Trophoblast cell (in vitro differentiated cells and primary cell): ENCODE measurements around the gene MRPL27.
"Not testable (repeated sequence)": the region's sequence is repeated elsewhere in the genome, so short reads cannot be mapped to it uniquely, and the experiment has no call there.

ENCODE experiments used
- DNase-seq, 2 donors: peaks; one replicate each; pipeline ENCODE4 v3.0.0-alpha.2; 2016
- H2AFZ ChIP-seq: 2 replicates; pipeline ENCODE4 v1.6.1; 2013; ENCODE audit warnings: low read length, moderate library complexity, mild to moderate bottlenecking; ENCODE audit not compliant: insufficient read depth, poor library complexity
- H2AK5ac ChIP-seq: 2 replicates; pipeline ENCODE4 v1.6.1; 2013; ENCODE audit warnings: mild to moderate bottlenecking, low read length
- H2BK120ac ChIP-seq: 2 replicates; pipeline ENCODE4 v1.6.1; 2013; ENCODE audit warnings: low read length, mild to moderate bottlenecking, moderate library complexity; ENCODE audit not compliant: insufficient read depth, poor library complexity
- H2BK12ac ChIP-seq: 2 replicates; pipeline ENCODE4 v1.6.1; 2013; ENCODE audit warnings: mild to moderate bottlenecking, low read length, moderate library complexity
- H2BK5ac ChIP-seq: 2 replicates; pipeline ENCODE4 v1.6.1; 2013; ENCODE audit warnings: low read length, low read depth, moderate library complexity, mild to moderate bottlenecking; ENCODE audit not compliant: poor library complexity
- H3K14ac ChIP-seq: 2 replicates; pipeline ENCODE4 v1.6.1; 2013; ENCODE audit warnings: mild to moderate bottlenecking, low read length
- H3K18ac ChIP-seq: 2 replicates; pipeline ENCODE4 v1.6.1; 2013; ENCODE audit warnings: mild to moderate bottlenecking, low read length
- H3K23ac ChIP-seq: 2 replicates; pipeline ENCODE4 v1.6.1; 2013; ENCODE audit warnings: low read length
- H3K27ac ChIP-seq: 2 replicates; pipeline ENCODE4 v1.5.1; 2013; ENCODE audit warnings: low read depth, mild to moderate bottlenecking, inconsistent platforms, low read length, moderate library complexity
- H3K27me3 ChIP-seq: 2 replicates; pipeline ENCODE4 v1.6.1; 2013; ENCODE audit warnings: inconsistent platforms, mild to moderate bottlenecking, low read length, moderate library complexity; ENCODE audit not compliant: insufficient read depth
- H3K36me3 ChIP-seq, 2 experiments: 1 replicate in 1 of 2; 2 replicates in 1 of 2; pipeline ENCODE4 v1.6.1; 2013; ENCODE audit warnings: low read length in 2 of 2, mild to moderate bottlenecking in 2 of 2, moderate library complexity in 1 of 2; ENCODE audit not compliant: insufficient read depth in 2 of 2, control insufficient read depth in 1 of 2
- H3K4ac ChIP-seq: 2 replicates; pipeline ENCODE4 v1.6.1; 2013; ENCODE audit warnings: low read depth, mild to moderate bottlenecking, low read length, moderate library complexity
- H3K4me1 ChIP-seq, 2 experiments: 1 replicate in 1 of 2; 2 replicates in 1 of 2; pipeline ENCODE4 v1.6.1; 2013; ENCODE audit warnings: low read length in 2 of 2, mild to moderate bottlenecking in 2 of 2, moderate library complexity in 1 of 2; ENCODE audit not compliant: insufficient read depth in 2 of 2, control insufficient read depth in 1 of 2
- H3K4me2 ChIP-seq: 2 replicates; pipeline ENCODE4 v1.6.1; 2013; ENCODE audit warnings: inconsistent platforms, mild to moderate bottlenecking, low read length, moderate library complexity
- H3K4me3 ChIP-seq: 2 replicates; pipeline ENCODE4 v1.5.1; 2013; ENCODE audit warnings: mild to moderate bottlenecking, low read depth, low read length, inconsistent platforms
- H3K79me1 ChIP-seq: one replicate; pipeline ENCODE4 v1.6.1; 2013; ENCODE audit warnings: low read length
- H3K79me2 ChIP-seq: 2 replicates; pipeline ENCODE4 v1.6.1; 2013; ENCODE audit warnings: low read length, mild to moderate bottlenecking; ENCODE audit not compliant: control insufficient read depth, insufficient read depth, poor library complexity
- H3K9ac ChIP-seq: 2 replicates; pipeline ENCODE4 v1.6.1; 2013; ENCODE audit warnings: mild to moderate bottlenecking, low read length
- H3K9me3 ChIP-seq: 2 replicates; pipeline ENCODE4 v1.6.1; 2013; ENCODE audit warnings: low read depth, mild to moderate bottlenecking, control low read depth, inconsistent platforms, low read length; ENCODE audit not compliant: insufficient read depth
- H4K12ac ChIP-seq: 2 replicates; pipeline ENCODE4 v1.6.1; 2013; ENCODE audit warnings: low read depth, mild to moderate bottlenecking, low read length, moderate library complexity
- H4K8ac ChIP-seq: 2 replicates; pipeline ENCODE4 v1.6.1; 2013; ENCODE audit warnings: low read depth, mild to moderate bottlenecking, low read length, moderate library complexity
- H4K91ac ChIP-seq: one replicate; pipeline ENCODE4 v1.6.1; 2013; ENCODE audit warnings: low read depth, mild to moderate bottlenecking, low read length, moderate library complexity
- WGBS: extraction: QIAGEN DNeasy Blood & Tissue Kit; methylation state at CpG from one replicate; pipeline ENCODE4 v1.1.7; 2013; ENCODE audit warnings: missing lambda C conversion rate; ENCODE audit not compliant: insufficient read length, insufficient coverage; ENCODE audit errors: extremely low coverage; 5-methylcytosine and 5-hydroxymethylcytosine counted together

MRPL27 gene

GRCh38 chr17:50419577-50419976 lies 46.6 kb upstream of the MRPL27 start:
- DNase-seq, H3K36me3 ChIP-seq, H2BK12ac ChIP-seq, H3K27ac ChIP-seq, H3K27me3 ChIP-seq, H3K4ac ChIP-seq, H3K79me1 ChIP-seq, H3K9me3 ChIP-seq, H3K79me2 ChIP-seq, H4K12ac ChIP-seq, H4K8ac ChIP-seq, H3K23ac ChIP-seq, H3K4me3 ChIP-seq, H3K18ac ChIP-seq, H2AFZ ChIP-seq, H2AK5ac ChIP-seq, H3K14ac ChIP-seq, H2BK120ac ChIP-seq, H2BK5ac ChIP-seq, H3K4me2 ChIP-seq, H3K9ac ChIP-seq, H4K91ac ChIP-seq, H3K4me1 ChIP-seq: not testable (repeated sequence)
- no CpG with 5 or more reads among the region's 10 CpGs for WGBS

- no peaks in the 10 kb centered on the region for H3K36me3 ChIP-seq
- H3K4me1 ChIP-seq, result no peaks in the 10 kb centered on the region
- H2AK5ac ChIP-seq, result no peak overlapping the region
- no peak overlapping the region for H3K18ac ChIP-seq
- H3K9ac ChIP-seq, result no peak overlapping the region
- H3K14ac ChIP-seq, result no peak overlapping the region
- H3K4me2 ChIP-seq, result no peak overlapping the region
- no peak overlapping the region for H2BK120ac ChIP-seq
- no peak overlapping the region for H4K91ac ChIP-seq
- no peak overlapping the region for H2AFZ ChIP-seq
- H3K23ac ChIP-seq, result no peak overlapping the region
- H3K4ac ChIP-seq, result no peak overlapping the region
- no peaks in the 10 kb centered on the region for H3K27me3 ChIP-seq
- WGBS, result no CpG with 5 or more reads among the region's 3 CpGs
- H2BK12ac ChIP-seq, result no peak overlapping the region
- no peak overlapping the region for H4K12ac ChIP-seq
- no peak overlapping the region for H2BK5ac ChIP-seq
- DNase-seq, result no peak
- H3K27ac ChIP-seq, result no peak overlapping the region
- H3K79me1 ChIP-seq, result no peaks in the 10 kb centered on the region
- no peaks in the 10 kb centered on the region for H3K79me2 ChIP-seq
- H3K4me3 ChIP-seq, result no peak overlapping the region
- H3K9me3 ChIP-seq, result no peaks in the 10 kb centered on the region
- H4K8ac ChIP-seq, result no peak overlapping the region
These were observed 41.8 kb upstream of the MRPL27 start for GRCh38 chr17:50414808-50415207.

- Histone ChIP-seq H4K91ac (no peak overlapping the region), H3K4me2 (no peak overlapping the region), H2BK5ac (no peak overlapping the region)
These were observed 39.3 kb upstream of the MRPL27 start for GRCh38 chr17:50412188-50412732.

GRCh38 chr17:50407921-50408320 lies 34.9 kb upstream of the MRPL27 start:
- H3K27me3 ChIP-seq, result no peaks in the 10 kb centered on the region
- H3K4me2 ChIP-seq, result no peak overlapping the region
- no peaks in the 10 kb centered on the region for H3K36me3 ChIP-seq
- no peaks in the 10 kb centered on the region for H3K79me1 ChIP-seq
- no peak overlapping the region for H3K4ac ChIP-seq
- H3K14ac ChIP-seq, result no peak overlapping the region
- no peak overlapping the region for H2AK5ac ChIP-seq
- no peak for DNase-seq
- WGBS, result no CpG with 5 or more reads among the region's 4 CpGs
- no peak overlapping the region for H4K8ac ChIP-seq
- H3K9ac ChIP-seq, result no peak overlapping the region
- H3K9me3 ChIP-seq, result no peaks in the 10 kb centered on the region
- H2AFZ ChIP-seq, result no peak overlapping the region
- no peak overlapping the region for H3K23ac ChIP-seq
- H3K18ac ChIP-seq, result no peak overlapping the region
- H2BK5ac ChIP-seq, result no peak overlapping the region
- no peak overlapping the region for H2BK12ac ChIP-seq
- no peak overlapping the region for H3K4me3 ChIP-seq
- no peak overlapping the region for H3K27ac ChIP-seq
- no peak overlapping the region for H4K91ac ChIP-seq
- H3K4me1 ChIP-seq, result no peaks in the 10 kb centered on the region
- H4K12ac ChIP-seq, result no peak overlapping the region
- no peak overlapping the region for H2BK120ac ChIP-seq
- no peaks in the 10 kb centered on the region for H3K79me2 ChIP-seq

More at GRCh38 chr17:50412188-50412732, 39.3 kb upstream of the MRPL27 start:
- Histone ChIP-seq H3K27ac (no peak overlapping the region), H3K36me3 (no peaks in the 10 kb centered on the region), H4K12ac (no peak overlapping the region), H2AFZ (no peak overlapping the region), H2BK12ac (no peak overlapping the region), H3K18ac (no peak overlapping the region), H3K4me3 (no peak overlapping the region), H3K23ac (no peak overlapping the region), H3K14ac (no peak overlapping the region), H4K8ac (no peak overlapping the region), H3K27me3 (no peaks in the 10 kb centered on the region), H3K4me1 (no peaks in the 10 kb centered on the region), H3K4ac (no peak overlapping the region), H3K79me1 (no peaks in the 10 kb centered on the region), H2BK120ac (no peak overlapping the region), H3K79me2 (no peaks in the 10 kb centered on the region), H3K9me3 (no peaks in the 10 kb centered on the region), H3K9ac (no peak overlapping the region), H2AK5ac (no peak overlapping the region)
- no CpG with 5 or more reads among the region's 4 CpGs for WGBS
- DNase-seq, result no peak
